ENCODE results near the gene ATP2B3. TPM values are rescaled to one million over a fixed set of nuclear protein-coding genes. Genes with fewer than 3 reads are reported as not detected.

Gene ATP2B3
- total and polyA plus RNA-seq, 2 of the 4 experiments (the other 2 are of a cell fraction): under 0.01 to 0.03 TPM

DNA sequence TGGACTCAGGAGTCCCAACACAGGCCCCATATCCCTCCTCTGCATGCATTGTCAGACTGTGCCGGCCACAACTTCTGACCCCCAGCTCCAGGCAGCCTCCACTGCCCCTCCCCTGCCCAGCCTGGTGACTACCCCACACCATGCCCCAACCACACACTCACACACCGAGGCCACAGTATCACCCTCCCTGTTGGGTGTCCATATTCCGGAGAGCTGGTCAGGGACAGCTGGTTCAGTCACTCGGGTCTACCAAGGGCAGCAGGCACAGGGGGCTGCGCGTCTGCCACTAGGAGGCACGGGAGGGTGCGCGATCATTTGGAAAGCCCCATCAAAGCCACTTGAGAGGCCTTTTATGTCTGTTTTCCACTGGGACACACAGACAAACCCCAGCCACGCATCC, 55.2 kb downstream of the ATP2B3 start:
- intact Hi-C loops (cut with micrococcal nuclease): no loop called here
- POLR2A ChIA-PET (ENCODE audit: unreplicated experiment): no interaction called here
- no peak for ATAC-seq (ENCODE audit: low read depth)

More for the DNA sequence above, 55.2 kb downstream of the ATP2B3 start:
- in situ Hi-C loops (cut with MboI; ENCODE audit: low sequenced_read_pairs) (no loop called here), dilution Hi-C loops (cut with HindIII; ENCODE audit: low sequenced_read_pairs, unreplicated experiment) (no loop called here)
- no peak for DNase-seq
- Histone ChIP-seq H3K9me3 (ENCODE audit: control insufficient read depth, insufficient read depth, low read length) (peaks cover 9% of the 10 kb centered on the region; the same call in 1 of the 2 replicates), H3K79me1 (ENCODE audit: low read depth in 1 of 2, low read length in 2 of 2) (no peaks in the 10 kb centered on the region), H2AK9ac (replicated peaks; ENCODE audit: low read depth, low read length, poor library complexity) (no peak overlapping the region), H2BK20ac (ENCODE audit: low read depth, low read length) (no peak overlapping the region), H3K18ac (ENCODE audit: low read depth, low read length) (no peak overlapping the region), H3K27ac (ENCODE audit: insufficient read depth, low read length) (no peak overlapping the region), H3K9ac (ENCODE audit: low read depth, low read length) (no peak overlapping the region), H2BK5ac (ENCODE audit: low read depth, low read length, poor library complexity, severe bottlenecking) (no peak overlapping the region), H3K4me1 (ENCODE audit: control insufficient read depth, insufficient read depth, low read length) (no peaks in the 10 kb centered on the region), H3K9me1 (ENCODE audit: insufficient read depth, low read length) (no peaks in the 10 kb centered on the region), H3K56ac (ENCODE audit: extremely low read depth, insufficient read depth, low read length) (no peak overlapping the region), H4K8ac (ENCODE audit: low read depth in 2 of 2, low read length in 2 of 2) (no peak overlapping the region), H2AFZ (replicated peaks; ENCODE audit: low read length, poor library complexity) (no peak overlapping the region), H3K4me2 (ENCODE audit: low read depth, low read length) (no peak overlapping the region), H2BK120ac (ENCODE audit: low read depth, low read length) (no peak overlapping the region), H3K36me3 (ENCODE audit: control insufficient read depth, insufficient read depth, low read length) (no peaks in the 10 kb centered on the region), H4K5ac (ENCODE audit: low read depth, low read length) (no peak overlapping the region), H3K23ac (ENCODE audit: low read depth, low read length) (no peak overlapping the region), H3K4me3 (ENCODE audit: insufficient read depth, low read depth, low read length) (no peak overlapping the region), H4K91ac (ENCODE audit: insufficient read depth, low read depth, low read length) (no peak overlapping the region), H2BK15ac (ENCODE audit: low read depth, low read length) (no peak overlapping the region), H4K20me1 (ENCODE audit: insufficient read depth, low read length) (no peaks in the 10 kb centered on the region), H3K4ac (ENCODE audit: low read depth, low read length) (no peak overlapping the region), H3K27me3 (ENCODE audit: control insufficient read depth, insufficient read depth, low read length) (peaks cover 16% of the 10 kb centered on the region; the same call in 1 of the 2 replicates), H2AK5ac (ENCODE audit: low read depth, low read length) (no peak overlapping the region), H3K14ac (replicated peaks; ENCODE audit: low read depth, low read length) (no peak overlapping the region)
- BruUV-seq (replicated peaks): no TSS peak
- TF ChIP-seq RFX5 (IDR thresholded peaks at IDR 0.05; ENCODE audit: low read depth, low read length) (no peak), CEBPB (IDR thresholded peaks at IDR 0.05; ENCODE audit: low read depth, low read length) (no peak), POLR2A (IDR thresholded peaks at IDR 0.05; ENCODE audit: low read depth, low read length) (no peak)
- CTCF ChIA-PET: no interaction called here
- 82% methylated on average over 6 of the region's 10 CpGs; no CpG with 5 or more reads in 1 of the 2 experiments for WGBS, 2 experiments (ENCODE audit: extremely low coverage in 2 of 2, insufficient read length in 1 of 2)
